ENCODE measurements around the gene NPAT.
"Not testable (repeated sequence)": the region's sequence is repeated elsewhere in the genome, so short reads cannot be mapped to it uniquely, and the experiment has no call there.

Gene NPAT

DNA sequence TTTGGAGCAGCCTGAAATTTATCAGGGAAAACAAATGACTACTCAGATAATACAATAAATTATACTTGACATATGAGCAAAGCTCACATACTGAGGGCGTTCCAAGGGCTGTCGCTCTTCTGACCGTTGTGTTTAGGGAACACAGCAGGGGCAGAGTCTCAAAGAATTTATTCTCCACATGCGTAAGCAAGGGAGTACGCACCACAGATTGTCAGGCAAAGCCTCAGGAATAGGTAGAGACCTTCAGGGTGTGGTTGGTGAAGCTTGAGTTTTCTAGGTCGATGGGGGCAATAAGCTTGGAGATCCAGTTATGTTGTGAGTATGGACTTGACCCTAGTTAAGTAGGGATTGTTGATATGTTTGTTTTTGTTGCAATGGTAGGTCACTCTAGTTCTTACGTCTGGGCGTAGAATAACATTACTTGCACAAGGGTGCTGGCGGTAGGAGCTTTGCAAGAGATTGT is 100.2 kb downstream of the NPAT start:
- Histone ChIP-seq H3K9ac (ENCODE audit: low read depth, low read length, poor library complexity) (no peak overlapping the region), H3K9me3 (replicated peaks in 1 of 2; ENCODE audit: control insufficient read depth in 2 of 2, insufficient read depth in 1 of 2, low read depth in 1 of 2, low read length in 2 of 2) (no peaks in the 10 kb centered on the region), H3K4me1 (ENCODE audit: control insufficient read depth in 2 of 2, insufficient read depth in 1 of 2, low read depth in 1 of 2, low read length in 2 of 2) (peaks cover 4% of the 10 kb centered on the region in 2 donors), H3K4ac (ENCODE audit: low read length) (no peak overlapping the region), H2BK12ac (ENCODE audit: low read length) (no peak overlapping the region), H3K36me3 (replicated peaks in 1 of 2; ENCODE audit: control insufficient read depth in 2 of 2, insufficient read depth in 2 of 2, low read length in 2 of 2) (no peaks in the 10 kb centered on the region), H3K23ac (ENCODE audit: low read depth, low read length, poor library complexity) (no peak overlapping the region), H3K27me3 (ENCODE audit: control insufficient read depth in 3 of 3, insufficient read depth in 3 of 3, low read depth in 1 of 3, low read length in 3 of 3) (peaks cover 0 to 5% (median 0%) of the 10 kb centered on the region in 3 experiments), H3K4me2 (ENCODE audit: insufficient read depth, low read length, poor library complexity, severe bottlenecking) (peak overlapping the region; percentile 26), H3K27ac (replicated peaks; ENCODE audit: low read length) (no peak overlapping the region), H3K79me1 (ENCODE audit: low read depth, low read length) (peaks cover 3% of the 10 kb centered on the region), H2BK15ac (ENCODE audit: low read length) (no peak overlapping the region), H3K4me3 (ENCODE audit: low read length in 2 of 2) (peak overlapping the region; percentile 47 to 64), H3K14ac (ENCODE audit: low read length) (no peak overlapping the region), H2BK120ac (ENCODE audit: low read depth, low read length) (no peak overlapping the region), H2BK5ac (ENCODE audit: low read length) (no peak overlapping the region), H4K8ac (ENCODE audit: low read depth, low read length) (no peak overlapping the region), H4K91ac (ENCODE audit: low read depth, low read length, poor library complexity) (no peak overlapping the region), H2AK5ac (ENCODE audit: low read depth, low read length) (no peak overlapping the region), H3K18ac (ENCODE audit: low read length) (no peak overlapping the region), H2AFZ (ENCODE audit: low read length) (peak overlapping the region; percentile 93)
- DNase-seq (ENCODE audit: low spot score): no peak
- WGBS, 2 donors (ENCODE audit: extremely low coverage in 2 of 2, insufficient read length in 2 of 2, insufficient replicate concordance in 1 of 2): no CpG with 5 or more reads among the region's 9 CpGs

DNA sequence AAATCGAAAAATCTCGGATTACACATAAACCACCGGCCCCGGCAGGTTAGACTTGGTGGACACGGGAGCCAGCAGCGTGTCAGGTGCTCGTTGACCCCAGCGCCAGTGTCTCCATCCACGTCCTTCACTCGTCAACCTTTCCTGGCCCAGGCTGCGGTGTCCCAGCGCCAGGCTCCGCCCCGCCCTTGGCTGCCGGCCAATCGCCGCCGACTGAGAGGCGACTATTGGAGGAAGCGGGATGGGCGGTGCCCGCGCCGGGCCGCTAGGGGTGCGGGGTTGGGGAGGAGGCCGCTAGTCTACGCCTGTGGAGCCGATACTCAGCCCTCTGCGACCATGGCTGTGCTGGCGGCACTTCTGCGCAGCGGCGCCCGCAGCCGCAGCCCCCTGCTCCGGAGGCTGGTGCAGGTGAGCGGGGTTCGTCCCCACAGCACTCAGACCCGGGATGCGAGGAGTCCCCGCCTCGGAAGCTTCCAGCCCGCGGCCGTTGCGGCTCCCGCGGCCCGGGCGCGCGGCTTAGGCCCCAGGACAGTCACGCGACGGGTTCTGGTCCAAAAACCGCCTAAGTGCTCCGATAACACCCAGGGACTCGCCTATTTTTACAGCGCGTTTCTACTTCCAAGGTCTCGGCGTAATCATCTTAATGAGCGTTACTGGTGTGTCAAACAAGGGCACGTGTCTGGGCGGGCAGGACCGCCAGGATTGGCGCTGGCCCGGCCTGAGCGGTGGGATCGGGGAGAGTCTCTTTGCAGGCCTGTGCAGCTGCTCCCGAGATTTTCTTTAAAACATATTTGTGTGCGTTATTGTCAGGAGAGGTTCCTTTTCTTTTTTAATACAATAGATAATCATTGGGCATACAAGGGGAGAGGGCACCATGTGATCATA is 100.9 kb downstream of the NPAT start, which contains the start of gene ACAT1:
Gene ACAT1, plus strand, starts transcription at position 294 of the 882 bp plus-strand sequence. Its CDS starts 40 bp downstream, at position 334.
- H3K79me1 ChIP-seq (ENCODE audit: low read depth, low read length): peaks cover 3% of the 10 kb centered on the region
- no peak within 1 kb of the TSS for H3K14ac ChIP-seq (ENCODE audit: low read length)
- no peak within 1 kb of the TSS for H3K27ac ChIP-seq (replicated peaks; ENCODE audit: low read length)
- no peak within 1 kb of the TSS for H2BK5ac ChIP-seq (ENCODE audit: low read length)
- no peak within 1 kb of the TSS for H3K23ac ChIP-seq (ENCODE audit: low read depth, low read length, poor library complexity)
- H3K4ac ChIP-seq (ENCODE audit: low read length): no peak within 1 kb of the TSS
- DNase-seq (ENCODE audit: low spot score): peak; percentile 82
- H4K91ac ChIP-seq (ENCODE audit: low read depth, low read length, poor library complexity): no peak within 1 kb of the TSS
- no peak within 1 kb of the TSS for H2BK12ac ChIP-seq (ENCODE audit: low read length)
- H2BK120ac ChIP-seq (ENCODE audit: low read depth, low read length): no peak within 1 kb of the TSS
- H4K8ac ChIP-seq (ENCODE audit: low read depth, low read length): no peak within 1 kb of the TSS
- peaks cover 0 to 5% (median 0%) of the 10 kb centered on the region in 3 experiments for H3K27me3 ChIP-seq (ENCODE audit: control insufficient read depth in 3 of 3, insufficient read depth in 3 of 3, low read depth in 1 of 3, low read length in 3 of 3)
- peak within 1 kb of the TSS; percentile 53 for H3K9ac ChIP-seq (ENCODE audit: low read depth, low read length, poor library complexity)
- peak within 1 kb of the TSS; percentile 64 to 88 for H3K4me3 ChIP-seq (ENCODE audit: low read length in 2 of 2)
- H3K9me3 ChIP-seq (replicated peaks in 1 of 2; ENCODE audit: control insufficient read depth in 2 of 2, insufficient read depth in 1 of 2, low read depth in 1 of 2, low read length in 2 of 2): no peaks in the 10 kb centered on the region
- WGBS, 2 donors (ENCODE audit: extremely low coverage in 2 of 2, insufficient read length in 2 of 2, insufficient replicate concordance in 1 of 2): no CpG with 5 or more reads among the region's 73 CpGs
- no peak within 1 kb of the TSS for H2AK5ac ChIP-seq (ENCODE audit: low read depth, low read length)
- peaks cover 4% of the 10 kb centered on the region in 2 donors for H3K4me1 ChIP-seq (ENCODE audit: control insufficient read depth in 2 of 2, insufficient read depth in 1 of 2, low read depth in 1 of 2, low read length in 2 of 2)
- peak within 1 kb of the TSS; percentile 92 for H3K18ac ChIP-seq (ENCODE audit: low read length)
- peak within 1 kb of the TSS; percentile 87 for H3K4me2 ChIP-seq (ENCODE audit: insufficient read depth, low read length, poor library complexity, severe bottlenecking)
- peak within 1 kb of the TSS; percentile 93 for H2AFZ ChIP-seq (ENCODE audit: low read length)
- H2BK15ac ChIP-seq (ENCODE audit: low read length): no peak within 1 kb of the TSS
- no peaks in the 10 kb centered on the region for H3K36me3 ChIP-seq (replicated peaks in 1 of 2; ENCODE audit: control insufficient read depth in 2 of 2, insufficient read depth in 2 of 2, low read length in 2 of 2)

DNA sequence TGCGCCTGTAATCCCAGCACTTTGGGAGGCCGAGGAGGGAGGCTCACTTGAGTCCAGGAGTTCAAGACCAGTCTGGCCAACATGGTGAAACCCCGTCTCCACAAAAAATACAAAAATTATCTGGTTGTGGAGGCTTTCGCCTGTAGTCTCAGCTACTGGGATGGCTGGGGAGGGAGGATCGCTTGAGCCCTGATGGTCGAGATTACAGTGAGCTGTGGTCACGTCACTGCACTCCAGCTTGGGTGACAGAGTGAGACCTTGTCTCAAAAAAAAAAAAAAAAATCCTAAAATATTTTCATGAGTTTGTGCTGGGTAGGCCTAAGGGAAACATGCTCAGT is 101.5 kb downstream of the NPAT start:
- H3K36me3 ChIP-seq (replicated peaks in 1 of 2; ENCODE audit: control insufficient read depth in 2 of 2, insufficient read depth in 2 of 2, low read length in 2 of 2); DNase-seq (ENCODE audit: low spot score); H3K9ac ChIP-seq (ENCODE audit: low read depth, low read length, poor library complexity); H3K14ac ChIP-seq (ENCODE audit: low read length); H2BK120ac ChIP-seq (ENCODE audit: low read depth, low read length); H2BK5ac ChIP-seq (ENCODE audit: low read length); H3K9me3 ChIP-seq (replicated peaks in 1 of 2; ENCODE audit: control insufficient read depth in 2 of 2, insufficient read depth in 1 of 2, low read depth in 1 of 2, low read length in 2 of 2); H4K91ac ChIP-seq (ENCODE audit: low read depth, low read length, poor library complexity); H3K18ac ChIP-seq (ENCODE audit: low read length); H3K23ac ChIP-seq (ENCODE audit: low read depth, low read length, poor library complexity); H3K4ac ChIP-seq (ENCODE audit: low read length); H4K8ac ChIP-seq (ENCODE audit: low read depth, low read length); H3K4me1 ChIP-seq (ENCODE audit: control insufficient read depth in 2 of 2, insufficient read depth in 1 of 2, low read depth in 1 of 2, low read length in 2 of 2); H2BK15ac ChIP-seq (ENCODE audit: low read length); H3K27me3 ChIP-seq (ENCODE audit: control insufficient read depth in 3 of 3, insufficient read depth in 3 of 3, low read depth in 1 of 3, low read length in 3 of 3); H3K79me1 ChIP-seq (ENCODE audit: low read depth, low read length); H3K27ac ChIP-seq (replicated peaks; ENCODE audit: low read length); H2BK12ac ChIP-seq (ENCODE audit: low read length); H2AK5ac ChIP-seq (ENCODE audit: low read depth, low read length): not testable (repeated sequence)
- Histone ChIP-seq H3K4me3 (ENCODE audit: low read length in 2 of 2) (peak overlapping the region in 1 of 2 donors; percentile 64), H2AFZ (ENCODE audit: low read length) (peak overlapping the region; percentile 93), H3K4me2 (ENCODE audit: insufficient read depth, low read length, poor library complexity, severe bottlenecking) (peak overlapping the region; percentile 87)
- no CpG with 5 or more reads among the region's 7 CpGs for WGBS, 2 donors (ENCODE audit: extremely low coverage in 2 of 2, insufficient read length in 2 of 2, insufficient replicate concordance in 1 of 2)

DNA sequence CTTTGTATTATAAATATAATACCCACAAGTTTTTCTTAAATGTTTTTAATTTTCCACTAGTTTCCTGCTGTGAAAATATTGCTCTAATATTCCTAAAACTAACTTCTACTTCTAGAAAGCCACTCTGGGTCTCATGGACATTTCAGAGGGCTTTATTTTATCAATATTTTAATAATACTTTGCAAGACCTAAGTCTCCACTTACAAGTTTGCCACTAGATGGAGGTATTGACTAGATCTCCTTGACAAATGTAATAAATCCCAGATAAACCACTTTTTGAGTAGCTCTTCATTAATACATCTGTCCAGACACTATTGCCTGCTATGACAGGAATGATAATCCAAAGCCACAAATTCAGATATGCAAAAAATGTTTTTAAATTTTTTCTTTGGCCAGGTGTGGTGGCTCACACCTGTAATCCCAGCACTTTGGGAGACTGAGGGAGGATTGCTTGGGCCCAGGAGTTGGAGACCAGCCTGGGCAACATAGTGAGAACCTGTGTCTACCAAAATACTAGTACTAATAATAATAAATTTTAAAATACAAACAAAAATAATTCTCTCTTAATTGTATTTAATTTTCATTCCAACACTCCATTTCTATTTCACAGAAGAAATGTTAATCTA is 104.6 kb downstream of the NPAT start:
- H3K27ac ChIP-seq (replicated peaks; ENCODE audit: low read length): no peak overlapping the region
- peaks cover 10 to 13% of the 10 kb centered on the region in 2 donors for H3K4me1 ChIP-seq (ENCODE audit: control insufficient read depth in 2 of 2, insufficient read depth in 1 of 2, low read depth in 1 of 2, low read length in 2 of 2)
- H3K4me3 ChIP-seq (ENCODE audit: low read length in 2 of 2): no peak overlapping the region
- no peak overlapping the region for H3K4me2 ChIP-seq (ENCODE audit: insufficient read depth, low read length, poor library complexity, severe bottlenecking)
- no peak overlapping the region for H2BK15ac ChIP-seq (ENCODE audit: low read length)
- no peak overlapping the region for H4K8ac ChIP-seq (ENCODE audit: low read depth, low read length)
- H3K9ac ChIP-seq (ENCODE audit: low read depth, low read length, poor library complexity): no peak overlapping the region
- no peak overlapping the region for H3K4ac ChIP-seq (ENCODE audit: low read length)
- no peak overlapping the region for H3K14ac ChIP-seq (ENCODE audit: low read length)
- H3K36me3 ChIP-seq (replicated peaks in 1 of 2; ENCODE audit: control insufficient read depth in 2 of 2, insufficient read depth in 2 of 2, low read length in 2 of 2): no peaks in the 10 kb centered on the region
- no peak overlapping the region for H2BK120ac ChIP-seq (ENCODE audit: low read depth, low read length)
- DNase-seq (ENCODE audit: low spot score): no peak
- H3K18ac ChIP-seq (ENCODE audit: low read length): no peak overlapping the region
- H2BK5ac ChIP-seq (ENCODE audit: low read length): no peak overlapping the region
- no peak overlapping the region for H3K23ac ChIP-seq (ENCODE audit: low read depth, low read length, poor library complexity)
- H3K79me1 ChIP-seq (ENCODE audit: low read depth, low read length): no peaks in the 10 kb centered on the region
- no peak overlapping the region for H2AFZ ChIP-seq (ENCODE audit: low read length)
- H3K9me3 ChIP-seq (replicated peaks in 1 of 2; ENCODE audit: control insufficient read depth in 2 of 2, insufficient read depth in 1 of 2, low read depth in 1 of 2, low read length in 2 of 2): no peaks in the 10 kb centered on the region
- no peak overlapping the region for H2AK5ac ChIP-seq (ENCODE audit: low read depth, low read length)
- no peak overlapping the region for H2BK12ac ChIP-seq (ENCODE audit: low read length)
- H4K91ac ChIP-seq (ENCODE audit: low read depth, low read length, poor library complexity): no peak overlapping the region
- peaks cover 0 to 5% (median 0%) of the 10 kb centered on the region in 3 experiments for H3K27me3 ChIP-seq (ENCODE audit: control insufficient read depth in 3 of 3, insufficient read depth in 3 of 3, low read depth in 1 of 3, low read length in 3 of 3)

All from neuronal stem cell (in vitro differentiated cells).